ENCODE measurements around the gene CENPF.

CENPF gene

GRCh38 chr1:214621236-214621635 is 18.2 kb downstream of the CENPF start:
- no peak for DNase-seq

- DNase-seq = no peak
Measured at GRCh38 chr1:214623430-214623829, 20.4 kb downstream of the CENPF start.

GRCh38 chr1:214632091-214632490 is 29.1 kb downstream of the CENPF start:
- no peak for DNase-seq

- DNase-seq = no peak
Measured at GRCh38 chr1:214633686-214634085, 30.7 kb downstream of the CENPF start.

GRCh38 chr1:214634267-214634666 is 31.3 kb downstream of the CENPF start:
- no peak for DNase-seq

- DNase-seq = no peak
Measured at GRCh38 chr1:214635086-214635485, 32.1 kb downstream of the CENPF start.

GRCh38 chr1:214635506-214635905 is 32.5 kb downstream of the CENPF start:
- DNase-seq = no peak

GRCh38 chr1:214636436-214636835 is 33.4 kb downstream of the CENPF start:
- no peak for DNase-seq

- no peak for DNase-seq
Measured at GRCh38 chr1:214637125-214637524, 34.1 kb downstream of the CENPF start.

- no peak for DNase-seq
Measured at GRCh38 chr1:214637722-214638458, 34.9 kb downstream of the CENPF start.

GRCh38 chr1:214638459-214638807 is 35.4 kb downstream of the CENPF start:
- DNase-seq = no peak

GRCh38 chr1:214638997-214639396 is 36.0 kb downstream of the CENPF start:
- DNase-seq = no peak

GRCh38 chr1:214640431-214641213 is 37.6 kb downstream of the CENPF start:
- DNase-seq = no peak

- DNase-seq = no peak
Measured at GRCh38 chr1:214641214-214641895, 38.4 kb downstream of the CENPF start.

GRCh38 chr1:214643030-214643429 is 40.0 kb downstream of the CENPF start:
- no peak for DNase-seq

- DNase-seq = no peak
Measured at GRCh38 chr1:214645712-214646111, 42.7 kb downstream of the CENPF start.

- no peak for DNase-seq
Measured at GRCh38 chr1:214648801-214649200, 45.8 kb downstream of the CENPF start.

GRCh38 chr1:214649607-214650006 is 46.6 kb downstream of the CENPF start:
- no peak for DNase-seq

- no peak for DNase-seq
Measured at GRCh38 chr1:214650664-214651063, 47.7 kb downstream of the CENPF start.

GRCh38 chr1:214657299-214657698 is 54.3 kb downstream of the CENPF start:
- no peak for DNase-seq

GRCh38 chr1:214658175-214658574 is 55.2 kb downstream of the CENPF start:
- DNase-seq = no peak

GRCh38 chr1:214658785-214659184 is 55.8 kb downstream of the CENPF start:
- DNase-seq = peak; percentile 3

GRCh38 chr1:214660190-214660589 is 57.2 kb downstream of the CENPF start:
- no peak for DNase-seq

GRCh38 chr1:214660900-214661299 is 57.9 kb downstream of the CENPF start:
- DNase-seq = no peak
